HG02678 (cell line): ENCODE results near the gene NFIA.
"Not testable (repeated sequence)": the region's sequence is repeated elsewhere in the genome, so short reads cannot be mapped to it uniquely, and the experiment has no call there.

Experiments used
- ATAC-seq: cut with Tn5 transposase; IDR thresholded peaks from one replicate; pipeline ENCODE4 v1.9.1; 2021; ENCODE audit warnings: mild to moderate bottlenecking, moderate library complexity; ENCODE audit not compliant: unreplicated experiment

Gene NFIA

DNA sequence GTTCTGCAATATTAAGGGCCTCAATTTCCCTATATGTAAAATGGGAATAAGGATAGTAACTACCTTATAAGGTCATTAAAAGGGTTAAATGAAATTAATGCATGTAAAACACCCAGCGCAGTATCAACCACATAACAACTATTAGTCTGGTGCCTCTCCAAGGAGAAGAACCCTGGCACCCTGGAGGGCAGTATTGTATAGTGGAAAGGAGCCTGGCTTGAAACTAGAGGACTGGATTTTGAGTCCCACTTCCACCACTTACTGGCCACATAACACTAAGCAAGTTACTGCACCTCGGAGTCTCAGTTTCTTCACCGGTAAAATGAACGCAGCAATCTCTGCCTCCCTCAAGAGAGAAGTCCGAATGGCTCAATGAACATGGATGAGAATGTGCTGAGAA, 385.5 kb downstream of the NFIA start:
- ATAC-seq: not testable (repeated sequence)

DNA sequence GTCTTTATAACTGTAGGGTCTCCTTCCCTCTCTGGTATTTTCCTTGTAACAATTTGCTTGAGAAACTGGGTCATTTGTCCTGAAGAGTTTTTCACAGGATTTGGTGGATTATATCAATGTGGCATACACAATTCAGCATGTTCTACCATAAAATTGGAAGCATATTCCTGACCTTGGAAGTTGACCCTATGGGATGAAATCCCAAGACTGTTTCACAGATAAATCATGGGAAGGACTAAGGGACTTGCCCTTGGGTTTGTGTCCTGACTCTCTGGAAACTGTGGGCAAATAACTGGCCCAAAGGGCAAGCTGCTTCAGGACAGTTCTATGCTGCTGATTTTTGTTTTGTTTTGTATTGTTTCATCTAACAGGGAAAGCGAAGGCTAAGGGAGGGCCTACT, 387.0 kb downstream of the NFIA start:
- ATAC-seq: no peak

DNA sequence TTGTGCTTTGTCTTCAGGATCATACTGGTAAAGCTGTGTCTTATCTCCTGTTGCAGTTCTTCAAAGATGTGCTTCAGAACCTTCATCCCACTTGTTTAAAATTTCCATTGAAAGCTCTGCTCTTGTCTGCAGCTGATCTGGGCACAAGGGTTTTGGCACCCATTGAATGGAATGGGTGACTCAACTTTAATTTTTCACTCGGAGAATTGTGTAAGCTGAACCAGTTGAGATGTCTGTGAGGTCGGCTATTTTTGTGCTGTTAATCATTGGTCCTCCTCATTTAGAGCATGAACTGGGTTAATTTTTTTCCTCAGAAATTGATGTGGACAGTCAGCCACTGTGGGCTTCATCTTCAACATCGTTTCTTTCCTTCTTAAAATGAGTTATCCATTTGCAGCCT, 390.5 kb downstream of the NFIA start:
- no peak for ATAC-seq

DNA sequence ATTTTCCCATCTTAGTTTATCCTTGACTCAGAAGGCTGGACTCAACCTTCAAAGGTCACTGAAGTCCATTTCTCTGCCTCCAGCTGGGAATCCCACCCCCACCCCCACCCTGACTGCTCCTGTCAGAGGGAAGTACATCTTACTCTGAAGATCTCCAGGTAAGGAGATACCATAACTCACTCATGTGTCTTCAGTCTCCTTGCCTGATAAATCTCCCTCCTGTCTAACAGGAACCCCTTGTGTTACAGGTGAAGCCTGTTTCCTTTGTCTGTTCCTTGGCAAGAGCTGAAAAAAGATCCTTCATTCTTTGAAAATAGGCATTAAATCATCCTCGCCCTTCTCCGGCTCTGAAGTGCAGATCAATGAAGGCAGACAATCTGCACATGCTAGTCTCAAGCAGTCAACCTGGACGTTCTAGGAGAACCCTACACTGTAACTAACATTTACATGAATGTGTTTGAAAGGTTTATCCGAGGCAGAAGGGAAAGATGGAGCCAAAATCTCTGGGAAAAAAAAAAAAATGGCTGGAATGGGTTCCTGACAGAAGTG, 392.0 kb downstream of the NFIA start:
- ATAC-seq: no peak

DNA sequence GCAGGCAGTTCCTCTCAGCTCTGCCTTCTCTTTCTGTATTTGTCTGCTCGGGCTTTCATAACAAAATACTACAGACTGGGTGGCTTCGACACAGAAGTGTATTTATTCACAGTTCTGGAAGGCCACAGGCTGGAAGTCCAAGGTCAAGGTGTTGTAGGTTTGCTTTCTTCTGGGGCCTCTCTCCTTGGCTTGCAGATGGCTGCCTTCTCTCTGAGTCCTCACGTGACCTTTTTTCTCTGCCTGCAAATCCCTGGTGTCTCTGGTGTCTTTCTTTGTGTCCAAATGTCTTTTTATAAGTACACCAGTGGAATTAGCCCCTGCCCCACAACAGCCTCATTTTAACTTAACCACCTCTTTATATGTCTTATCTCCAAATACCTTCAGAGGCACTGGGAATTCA, 392.6 kb downstream of the NFIA start:
- no peak for ATAC-seq

DNA sequence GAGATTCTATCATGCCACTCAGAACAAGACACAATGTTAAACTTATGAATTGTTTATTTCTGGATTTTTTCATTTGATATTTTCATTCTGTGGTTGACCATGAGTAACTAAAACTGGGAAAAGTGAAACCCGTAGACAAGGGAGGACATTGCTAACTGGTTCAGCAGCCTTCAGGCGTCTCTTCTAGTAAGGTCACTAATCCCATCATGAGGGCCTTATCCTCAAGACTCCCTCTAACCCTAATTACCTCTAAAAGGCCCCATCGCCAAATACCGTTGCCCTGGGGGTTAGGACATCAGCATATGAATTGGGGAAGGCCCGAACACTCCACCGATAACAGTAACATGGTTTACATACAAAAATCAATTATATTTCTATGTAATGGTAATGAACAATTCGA, 394.9 kb downstream of the NFIA start:
- no peak for ATAC-seq

DNA sequence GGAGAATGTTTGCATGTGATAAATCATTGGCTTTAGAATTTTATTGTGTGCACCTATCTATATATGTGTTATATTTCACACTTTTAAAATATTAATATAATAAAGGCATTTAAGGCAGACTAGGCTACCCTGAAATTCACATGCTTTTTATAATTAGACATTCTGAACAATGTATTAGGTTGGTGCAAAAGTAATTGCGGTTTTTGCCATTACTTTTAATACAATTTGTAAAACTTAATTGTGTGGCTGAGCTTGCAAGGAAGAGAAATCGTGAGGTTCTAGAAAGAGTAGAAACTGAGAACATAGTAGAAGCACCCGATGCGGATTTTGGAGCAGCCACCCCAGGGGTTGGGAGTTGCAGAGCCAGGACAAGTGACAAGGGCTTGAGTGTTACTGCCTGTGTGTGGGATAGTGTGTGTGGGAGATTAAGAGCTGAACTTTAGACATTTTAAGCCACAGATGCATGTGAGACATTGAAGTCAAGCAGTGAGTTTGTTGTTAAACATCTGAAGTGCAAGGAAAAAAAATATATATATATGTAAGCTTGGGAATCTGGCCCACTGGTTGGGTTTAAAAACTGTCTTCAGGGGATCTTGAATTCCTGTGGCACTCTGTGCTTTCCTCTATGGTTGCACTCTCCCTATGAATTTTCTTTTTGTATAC, 398.0 kb downstream of the NFIA start:
- ATAC-seq: no peak

DNA sequence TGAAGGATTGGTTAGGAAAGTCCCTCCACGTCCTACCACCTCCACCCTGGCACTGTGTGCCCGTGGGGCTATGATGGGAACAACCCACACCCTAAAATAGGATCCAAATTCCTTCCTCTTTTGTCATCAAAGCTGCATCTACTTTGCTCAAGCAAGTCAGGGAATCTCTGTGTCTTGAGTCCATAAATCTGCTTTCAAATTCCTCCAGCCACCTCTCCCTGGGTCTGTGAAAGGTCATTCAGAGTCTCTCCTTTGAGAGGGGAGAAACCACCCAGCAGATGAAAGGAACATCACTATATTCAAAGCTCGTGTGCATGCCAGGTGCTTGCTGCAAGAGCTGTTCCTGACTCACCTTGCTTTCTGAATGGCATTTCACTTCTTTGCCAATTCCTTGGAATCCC, 399.0 kb downstream of the NFIA start:
- no peak for ATAC-seq

DNA sequence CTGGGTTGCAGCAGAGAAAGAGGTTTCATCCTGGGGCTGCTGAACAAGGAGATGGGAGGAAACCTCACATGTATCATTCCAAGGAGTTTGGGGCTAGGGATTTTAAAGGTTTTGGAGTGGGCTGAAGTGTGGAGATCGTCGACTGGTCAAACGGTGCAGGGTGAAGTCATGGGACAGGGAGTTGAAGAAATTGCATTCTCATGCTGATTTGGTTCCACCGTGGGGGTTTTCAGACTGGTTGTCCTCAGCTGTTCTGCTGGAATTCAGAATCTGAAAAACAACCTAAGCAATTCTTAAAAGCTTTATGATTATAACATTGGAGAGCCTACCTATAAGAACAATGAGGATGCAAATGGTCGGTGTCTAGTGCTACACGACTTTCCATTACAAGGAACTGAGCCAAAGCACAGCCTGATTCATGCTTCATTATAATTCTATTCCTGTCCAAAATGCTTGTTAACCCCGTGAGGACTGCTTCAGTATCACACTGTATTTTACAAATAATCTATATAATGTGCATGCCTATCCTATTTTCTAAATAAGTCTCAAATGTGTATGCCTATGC, 399.9 kb downstream of the NFIA start:
- ATAC-seq: no peak

DNA sequence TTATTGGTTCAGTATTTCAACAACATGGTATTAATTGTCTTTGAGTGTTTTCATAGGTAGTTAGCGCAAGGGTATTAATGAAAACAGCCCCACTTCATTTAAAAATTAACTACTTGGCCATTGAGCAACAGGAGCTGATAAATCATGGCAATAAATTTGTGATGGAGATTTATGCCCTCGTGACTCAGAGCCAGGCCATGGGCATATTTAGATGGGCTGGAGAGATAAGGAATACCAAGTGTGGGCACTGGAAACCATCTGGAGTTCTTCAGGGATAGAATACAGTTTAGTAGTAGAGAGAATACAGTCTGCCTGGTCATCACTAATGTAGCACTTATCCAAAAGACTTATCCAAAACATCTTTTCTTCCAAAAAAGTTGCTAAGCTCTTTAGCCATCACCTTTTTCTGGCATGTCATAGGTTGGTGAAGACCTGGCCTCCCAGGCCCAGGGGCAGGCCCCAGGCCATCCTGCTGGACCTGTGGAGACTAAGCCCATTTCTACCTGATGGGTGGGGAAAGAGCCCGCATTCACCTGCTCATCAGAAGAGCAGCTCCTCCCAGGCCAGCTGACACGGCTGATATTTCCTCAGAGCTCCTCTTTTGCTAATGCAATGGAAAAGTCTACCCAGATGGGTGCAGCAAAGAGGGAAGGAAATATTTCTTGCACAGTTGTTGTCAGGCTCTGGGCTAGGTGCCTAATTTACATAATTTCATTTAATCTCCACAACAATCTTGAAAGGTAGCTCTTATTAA, 404.6 kb downstream of the NFIA start:
- no peak for ATAC-seq

DNA sequence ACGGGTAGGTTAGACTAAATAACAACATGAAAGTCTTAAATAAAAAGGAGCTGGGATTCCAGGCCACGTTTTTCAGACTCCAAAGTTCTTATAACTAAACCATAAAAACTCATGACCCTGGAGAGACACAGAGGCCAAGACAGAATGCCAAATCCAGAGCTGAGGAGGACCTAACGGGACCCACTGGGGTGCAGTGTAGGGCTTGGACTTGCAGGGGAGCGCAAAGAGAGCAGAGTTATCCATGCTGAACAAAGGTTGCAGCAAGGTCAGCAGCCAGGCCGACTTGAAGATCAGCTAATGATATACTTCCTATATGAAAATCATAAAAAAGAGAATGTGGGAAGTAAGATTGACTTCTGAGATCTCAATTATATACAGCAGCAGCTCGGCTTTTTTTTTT, 405.4 kb downstream of the NFIA start:
- ATAC-seq: no peak

DNA sequence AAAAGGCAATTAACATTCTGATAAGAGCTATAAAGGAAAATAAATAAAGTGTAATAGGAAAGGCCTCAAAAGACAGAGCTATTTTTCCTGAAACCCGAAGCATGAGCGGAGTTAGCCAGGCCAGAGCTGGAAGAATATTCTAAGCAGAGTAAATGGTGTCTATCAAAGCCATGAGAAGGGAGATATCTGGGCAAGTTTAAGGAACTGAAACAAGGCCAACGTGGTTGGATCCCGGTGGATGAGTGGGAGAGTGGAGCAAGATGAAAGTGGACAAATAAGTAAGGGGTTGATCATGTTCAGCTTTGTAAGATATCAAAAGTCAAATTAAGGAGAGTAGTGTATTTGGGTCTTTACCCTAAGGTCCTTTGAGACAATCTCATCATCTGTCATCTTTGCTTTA, 408.6 kb downstream of the NFIA start:
- no peak for ATAC-seq

DNA sequence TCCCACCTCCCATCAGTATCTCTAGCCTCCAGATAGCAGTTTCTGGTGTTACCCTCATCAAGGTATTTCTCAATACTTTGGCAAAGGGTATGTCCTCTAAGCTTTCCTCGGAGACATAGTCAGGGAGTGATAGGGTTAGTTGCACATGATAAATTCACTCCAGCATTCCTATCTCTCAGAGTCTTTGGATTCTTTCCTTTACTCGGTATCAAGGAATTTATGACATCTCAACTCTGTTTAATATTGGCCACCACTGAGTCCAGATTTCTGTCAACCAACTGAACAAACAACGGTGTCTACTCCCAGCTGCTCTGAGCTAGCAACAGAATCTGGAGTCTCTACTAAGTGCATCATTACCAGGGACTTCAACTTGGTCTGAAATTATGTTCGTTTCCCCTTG, 409.1 kb downstream of the NFIA start:
- ATAC-seq: no peak

DNA sequence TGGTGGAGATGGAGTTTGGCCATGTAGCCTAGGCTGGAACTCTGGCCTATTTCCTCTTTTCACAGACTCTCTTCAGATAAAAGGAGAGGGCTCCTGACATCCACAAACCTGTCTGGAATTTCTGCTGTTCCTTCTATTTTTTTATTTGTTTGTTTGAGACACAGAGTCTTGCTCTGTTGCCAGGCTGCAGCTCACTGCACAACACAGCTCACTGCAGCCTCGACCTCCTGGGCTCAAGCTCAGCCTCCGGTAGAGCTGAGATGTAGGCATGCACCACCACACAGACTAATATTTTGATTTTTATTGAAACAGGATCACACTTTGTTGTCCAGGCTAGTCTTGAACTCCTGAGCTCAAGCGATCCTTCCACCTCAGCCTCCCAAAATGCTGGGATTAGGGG, 411.6 kb downstream of the NFIA start:
- ATAC-seq: no peak

DNA sequence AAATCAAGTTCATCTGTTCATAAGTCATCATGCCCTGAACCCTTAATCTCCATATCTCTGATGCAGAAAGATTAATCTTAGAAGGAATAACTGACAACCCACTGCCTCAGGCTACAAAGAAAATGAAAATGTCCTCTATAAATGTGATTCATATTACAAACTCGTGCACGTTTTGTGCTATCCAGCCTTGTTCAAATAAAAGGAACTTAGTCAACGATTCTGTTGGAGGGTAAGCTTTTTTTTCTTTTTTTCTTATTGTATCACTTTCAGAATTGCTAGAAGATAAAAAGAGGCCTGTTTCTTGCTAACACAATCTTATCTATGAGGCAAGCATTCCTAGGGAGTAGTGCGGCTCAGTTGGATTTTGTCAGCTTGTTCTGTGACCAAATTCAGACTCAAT, 414.1 kb downstream of the NFIA start:
- no peak for ATAC-seq

DNA sequence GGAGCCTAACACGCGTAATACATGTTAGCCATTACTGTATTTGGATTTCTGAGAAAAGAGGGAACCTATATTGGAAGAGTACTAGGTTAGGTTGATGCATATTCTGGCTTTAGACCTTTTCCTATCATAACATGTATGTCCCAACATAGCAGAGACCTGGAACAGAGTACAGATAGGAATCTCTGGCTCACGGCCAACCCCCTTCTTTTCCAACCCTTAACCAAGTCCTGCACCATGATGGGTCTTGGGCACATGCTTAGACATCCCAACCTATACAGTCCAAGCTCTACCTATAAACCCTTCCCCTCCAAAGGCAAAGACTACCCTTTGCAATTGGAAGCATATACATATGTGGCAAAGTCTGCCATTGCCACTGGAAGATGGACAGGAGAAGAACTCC, 414.7 kb downstream of the NFIA start:
- no peak for ATAC-seq

DNA sequence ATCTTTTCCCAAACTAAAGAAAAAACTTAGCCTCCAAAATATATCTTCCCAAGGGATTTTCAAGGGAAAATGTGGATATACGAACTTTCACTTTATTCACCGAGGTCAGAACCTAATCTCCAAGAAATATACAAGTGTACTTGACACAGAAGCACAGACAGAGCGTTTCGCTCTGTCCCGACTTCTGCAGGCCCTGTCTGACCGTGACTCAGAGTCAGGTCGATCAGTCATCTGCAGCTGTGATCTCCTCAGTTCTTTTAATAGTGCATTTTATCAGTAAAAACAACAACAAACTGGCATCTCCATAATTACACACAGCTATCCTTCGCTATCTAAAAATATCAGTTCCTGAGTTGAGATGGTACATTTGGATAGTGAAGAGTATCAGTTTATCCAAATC, 416.0 kb downstream of the NFIA start:
- no peak for ATAC-seq

DNA sequence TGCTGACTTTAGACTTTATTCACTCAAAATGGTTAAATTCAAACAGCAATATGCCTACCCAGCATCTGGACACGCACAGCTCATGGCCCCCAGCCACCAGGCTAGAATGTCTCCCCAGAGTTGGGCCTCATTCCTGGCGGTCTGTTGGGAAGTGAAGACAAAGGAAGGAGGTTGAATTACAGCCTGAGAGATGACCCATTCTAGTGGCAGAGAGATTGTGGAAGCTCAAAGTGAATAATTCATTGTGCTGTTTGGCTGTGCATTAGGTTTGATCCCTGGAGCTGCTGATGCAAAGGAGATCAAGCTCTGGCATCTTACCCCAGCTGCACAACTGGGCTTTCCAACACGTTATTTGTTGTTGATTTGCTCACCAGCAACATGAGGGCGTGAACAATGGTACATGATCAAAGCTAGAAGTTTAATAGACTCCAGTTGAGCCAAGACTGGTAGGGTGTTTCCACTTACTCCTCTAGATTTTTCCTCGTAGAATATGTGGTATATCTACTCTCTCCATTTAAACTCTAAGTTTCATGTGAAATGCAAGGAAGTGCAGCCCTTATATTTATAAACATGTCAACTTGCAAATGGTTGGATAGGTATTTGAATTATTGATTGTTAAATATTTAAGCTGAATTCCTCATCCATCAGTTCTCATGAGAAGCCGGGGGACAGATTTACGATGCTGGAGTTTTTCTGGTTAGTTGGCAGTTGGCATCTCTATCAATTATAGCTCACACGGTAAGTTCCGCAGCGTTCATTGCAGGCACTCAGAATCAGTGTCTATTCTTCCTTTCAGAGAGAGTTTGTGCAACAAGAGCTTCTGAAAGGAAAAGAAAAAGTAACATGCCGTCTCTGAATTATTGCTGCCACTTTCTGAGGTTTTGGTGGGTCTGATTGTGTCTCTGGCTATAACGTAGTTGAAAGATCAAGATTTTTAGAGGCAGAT, 419.9 kb downstream of the NFIA start:
- no peak for ATAC-seq

DNA sequence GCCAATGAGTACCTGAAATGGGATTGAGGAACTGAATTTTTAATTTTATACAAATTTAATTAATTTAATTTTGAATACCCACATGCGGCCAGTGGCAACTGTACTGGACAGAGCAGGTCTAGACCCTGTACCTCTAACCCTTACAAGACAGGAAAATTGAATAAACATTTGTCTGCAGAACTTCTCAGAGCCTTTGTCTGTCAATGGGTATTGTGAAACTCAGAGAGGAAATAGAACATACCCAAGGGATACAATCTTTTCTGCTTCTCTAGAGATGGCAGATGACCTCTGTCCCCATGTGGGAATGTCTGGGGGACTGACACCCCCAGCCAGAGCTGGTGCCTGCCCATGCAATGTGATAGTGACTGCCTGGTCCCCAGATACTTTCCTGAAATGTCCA, 421.9 kb downstream of the NFIA start:
- no peak for ATAC-seq

DNA sequence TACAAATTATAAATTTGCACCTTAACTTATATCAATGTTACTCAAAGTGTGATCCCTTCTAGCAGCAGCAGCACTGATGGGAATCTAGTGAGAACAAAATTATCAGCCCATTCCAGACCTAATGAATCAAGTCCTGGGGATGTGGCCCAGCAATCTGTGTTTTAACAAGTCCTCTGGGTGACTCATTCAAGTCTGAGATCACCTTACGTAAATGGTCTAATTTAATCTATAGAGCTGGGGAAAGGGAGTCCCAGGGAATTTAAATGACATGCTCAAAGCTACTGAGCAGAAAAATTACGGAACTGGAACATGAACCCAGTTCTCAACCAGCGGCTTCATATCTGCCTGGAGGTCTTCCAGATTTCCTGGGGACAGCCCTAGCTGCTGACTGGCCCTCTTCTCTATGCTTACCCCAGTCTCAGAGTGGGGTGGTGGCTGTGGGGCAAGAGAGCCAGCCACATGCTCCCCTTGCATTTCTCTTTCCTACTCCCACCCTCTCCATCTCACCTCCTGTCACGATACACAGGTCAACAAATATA, 422.6 kb downstream of the NFIA start:
- ATAC-seq: no peak

DNA sequence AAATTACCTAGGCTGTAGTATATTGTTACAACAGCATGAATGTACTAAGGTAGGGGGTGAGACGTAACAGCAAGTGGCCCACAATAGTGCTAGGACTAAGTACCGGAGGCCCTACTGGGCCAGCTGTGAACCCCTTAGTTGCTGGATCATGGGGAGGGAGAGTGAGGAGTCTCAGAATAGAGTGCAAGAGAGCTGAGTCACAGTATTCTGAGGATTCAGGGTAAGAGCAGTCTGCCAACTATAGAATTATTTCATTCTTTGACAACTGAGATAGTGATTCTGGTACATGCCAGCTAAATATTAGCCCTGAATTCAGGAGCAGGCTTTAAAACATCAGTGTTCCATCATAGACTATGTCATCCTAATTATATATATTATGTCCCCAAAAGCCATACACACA, 423.9 kb downstream of the NFIA start:
- no peak for ATAC-seq
